HCT116 (cell line): ENCODE measurements around the gene LRIF1. TPM values are rescaled to one million over a fixed set of nuclear protein-coding genes. Genes with fewer than 3 reads are reported as not detected.

Experiments used
- ATAC-seq: fragments of 200-7000 bp; cut with Tn5 transposase; 2 replicates; pipeline ENCODE4 v1.9.1; 2020; ENCODE audit warnings: mild to moderate bottlenecking, moderate library complexity
- BruUV-seq: library from RNA; stranded (reverse); fragments of 400-500 nt; replicated peaks from 2 replicates; lab custom pipeline; 2021; lab: Mats Ljungman, UMichigan
- CTCF ChIA-PET: fragments of 300-600 bp; sonication (Branson Sonifier 250); formaldehyde crosslinking; loops from one replicate; lab custom pipeline; 2021; ENCODE audit warnings: antibody characterized with exemption; lab: Charles Lee
- POLR2A ChIA-PET: fragments of 300-600, 350-600 bp; sonication (Branson Sonifier 250); formaldehyde crosslinking; loops from one replicate; lab custom pipeline; 2021; ENCODE audit warnings: antibody characterized with exemption; lab: Charles Lee
- RAD21 ChIA-PET, 2 experiments: fragments of 300-600 bp; sonication (Branson Sonifier 250); formaldehyde crosslinking; loops; one replicate each; lab custom pipeline; 2023; ENCODE audit warnings: low total read pairs in 2 of 2; ENCODE audit not compliant: uncharacterized antibody in 2 of 2, unreplicated experiment in 2 of 2, low non-redundant PET in 1 of 2; lab: Charles Lee
- DNase-seq: peaks from one replicate; pipeline ENCODE4 v3.0.0-alpha.2; 2010; ENCODE audit warnings: low read depth, low spot score
- H2AFZ ChIP-seq: fragments of 200-600 bp; shearing (Covaris generic), sonication (generic); 2 replicates; pipeline ENCODE4 v1.6.1; 2017; ENCODE audit warnings: low read depth, mixed run types, mixed read lengths, antibody characterized with exemption, low read length; ENCODE audit not compliant: poor library complexity, severe bottlenecking
- H3K27ac ChIP-seq: 2 replicates; pipeline ENCODE4 v1.5.1; 2012; ENCODE audit warnings: low read depth, low read length
- H3K27me3 ChIP-seq: fragments of 200-600 bp; sonication (generic); 2 replicates; pipeline ENCODE4 v1.6.1; 2016; ENCODE audit warnings: mixed run types, low read length, mixed read lengths; ENCODE audit not compliant: insufficient read depth
- H3K36me3 ChIP-seq, 2 experiments: fragments of 200-500 bp in 1 of 2; fragments of 200-600 bp in 1 of 2; sonication (Bioruptor generic) in 1 of 2; sonication (generic) in 1 of 2; 2 replicates each; pipeline versions ENCODE4 v1.5.1 to v1.6.1; 2014 to 2016; ENCODE audit warnings: low read length in 2 of 2, inconsistent platforms in 1 of 2, mixed read lengths in 1 of 2, mixed run types in 1 of 2; ENCODE audit not compliant: insufficient read depth in 2 of 2, control insufficient read depth in 1 of 2
- H3K4me1 ChIP-seq, 2 experiments: fragments of 200-600 bp in 1 of 2; sonication (generic) in 1 of 2; 2 replicates each; pipeline versions ENCODE4 v1.5.1 to v1.6.1; 2012 to 2017; ENCODE audit warnings: low read length in 2 of 2, inconsistent platforms in 1 of 2, mild to moderate bottlenecking in 1 of 2, mixed read lengths in 1 of 2, mixed run types in 1 of 2, moderate library complexity in 1 of 2; ENCODE audit not compliant: insufficient read depth in 2 of 2, control insufficient read depth in 1 of 2
- H3K4me2 ChIP-seq: fragments of 200-600 bp; sonication (generic); 2 replicates; pipeline ENCODE4 v1.6.1; 2017; ENCODE audit warnings: mixed run types, low read length, mixed read lengths
- H3K4me3 ChIP-seq, 2 experiments: fragments of 200-600 bp in 1 of 2; sonication (generic) in 1 of 2; replicated peaks in 1 of 2; 2 replicates each; pipeline ENCODE4 v1.5.1; 2011 to 2016; ENCODE audit warnings: low read length in 2 of 2, control low read depth in 1 of 2, low read depth in 1 of 2, mild to moderate bottlenecking in 1 of 2, mixed read lengths in 1 of 2, mixed run types in 1 of 2
- H3K79me2 ChIP-seq: fragments of 200-600 bp; sonication (generic); 2 replicates; pipeline ENCODE4 v1.6.1; 2017; ENCODE audit warnings: mild to moderate bottlenecking, mixed run types, low read length, moderate library complexity, mixed read lengths; ENCODE audit not compliant: insufficient read depth
- H3K9ac ChIP-seq: fragments of 200-600 bp; sonication (generic); 2 replicates; pipeline ENCODE4 v1.6.1; 2016; ENCODE audit warnings: low read length, mixed read lengths
- H3K9me2 ChIP-seq: fragments of 200-600 bp; sonication (generic), shearing (Covaris generic); 2 replicates; pipeline ENCODE4 v1.6.1; 2017; ENCODE audit warnings: mixed run types, mild to moderate bottlenecking, moderate library complexity; ENCODE audit not compliant: insufficient read depth
- H3K9me3 ChIP-seq, 2 experiments: fragments of 200-500 bp in 1 of 2; fragments of 200-600 bp in 1 of 2; sonication (Bioruptor generic) in 1 of 2; sonication (generic) in 1 of 2; 2 replicates each; pipeline ENCODE4 v1.6.1; 2014 to 2017; ENCODE audit warnings: low read length in 2 of 2, mixed read lengths in 2 of 2, inconsistent platforms in 1 of 2, low read depth in 1 of 2, mild to moderate bottlenecking in 1 of 2, mixed run types in 1 of 2, moderate library complexity in 1 of 2; ENCODE audit not compliant: control insufficient read depth in 1 of 2, insufficient read depth in 1 of 2
- H4K20me1 ChIP-seq: fragments of 200-600 bp; sonication (generic), shearing (Covaris generic); 2 replicates; pipeline ENCODE4 v1.6.1; 2017; ENCODE audit warnings: mixed run types, mild to moderate bottlenecking, moderate library complexity; ENCODE audit not compliant: insufficient read depth
- CBX3 ChIP-seq: IDR thresholded peaks from 2 replicates; pipeline ENCODE4 v1.6.1; 2012; ENCODE audit warnings: low read depth
- CEBPB ChIP-seq: IDR thresholded peaks from 2 replicates; pipeline ENCODE4 v1.6.1; 2012; ENCODE audit warnings: low read depth
- EGR1 ChIP-seq: IDR thresholded peaks from 2 replicates; pipeline ENCODE4 v1.6.1; 2012; ENCODE audit warnings: low read depth
- POLR2A ChIP-seq: IDR thresholded peaks from 2 replicates; pipeline ENCODE4 v1.7.0; 2011; ENCODE audit warnings: borderline replicate concordance; ENCODE audit not compliant: insufficient read depth, insufficient read length; ENCODE audit errors: extremely low read depth
- POLR2AphosphoS5 ChIP-seq: IDR thresholded peaks from 2 replicates; pipeline ENCODE4 v1.6.1; 2011; ENCODE audit warnings: mild to moderate bottlenecking, low read depth, low read length, moderate library complexity
- RAD21 ChIP-seq: IDR thresholded peaks from 2 replicates; pipeline ENCODE4 v1.6.1; 2012; ENCODE audit warnings: low read depth, mild to moderate bottlenecking
- REST ChIP-seq: IDR thresholded peaks from 2 replicates; pipeline ENCODE4 v1.6.1; 2012; ENCODE audit warnings: low read depth
- SP1 ChIP-seq: IDR thresholded peaks from 2 replicates; pipeline ENCODE4 v1.6.1; 2012; ENCODE audit warnings: low read depth
- TCF7L2 ChIP-seq: IDR thresholded peaks from 2 replicates; pipeline ENCODE4 v1.7.0; 2011; ENCODE audit warnings: borderline replicate concordance, inconsistent platforms; ENCODE audit not compliant: insufficient read depth, insufficient read length; ENCODE audit errors: extremely low read depth
- intact Hi-C: fragments of 100-400 bp; cut with micrococcal nuclease; formaldehyde crosslinking; loops from 2 replicates; pipeline ENCODE4 v1.10.0; 2022
- total RNA-seq: library from RNA; stranded (reverse); gene quantifications from one replicate; pipeline ENCODE4 v1.2.1, GENCODE V29; 2021; ENCODE audit not compliant: unreplicated experiment
- TF ChIP-seq, protein P1 (sequence below): IDR thresholded peaks from 2 replicates; pipeline ENCODE4 v1.6.1; 2012

Gene LRIF1
- total RNA-seq, 1 experiment from 2014 or later: 21.8 TPM

DNA sequence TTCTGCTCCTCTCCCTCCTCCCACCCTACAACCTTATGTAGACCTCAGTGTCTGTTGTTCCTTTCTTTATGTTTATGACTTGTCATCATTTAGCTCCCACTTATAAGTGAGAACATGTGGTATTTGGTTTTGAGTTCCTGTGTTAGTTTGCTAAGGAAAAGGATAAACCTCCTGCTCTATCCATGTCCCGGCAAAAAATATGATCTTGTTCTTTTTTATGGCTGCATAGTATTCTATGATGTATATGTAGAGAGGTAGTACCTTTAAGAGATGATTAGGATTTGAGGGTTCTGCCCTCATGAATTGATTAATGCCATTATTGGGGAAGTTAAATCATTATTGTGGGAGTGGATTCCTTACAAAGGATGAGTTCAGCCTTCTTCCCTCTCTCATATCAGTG lies 41.8 kb downstream of the LRIF1 start:
- Histone ChIP-seq H3K4me3 (no peak overlapping the region), H3K79me2 (no peaks in the 10 kb centered on the region), H4K20me1 (no peaks in the 10 kb centered on the region), H3K4me2 (no peak overlapping the region), H3K4me1 (peaks cover 0 to 7% of the 10 kb centered on the region in 2 experiments; a peak in 2 of 4 replicates), H3K27me3 (no peaks in the 10 kb centered on the region), H3K9me3 (no peaks in the 10 kb centered on the region), H3K9ac (no peak overlapping the region), H3K36me3 (no peaks in the 10 kb centered on the region), H3K9me2 (no peaks in the 10 kb centered on the region), H3K27ac (no peak overlapping the region), H2AFZ (no peak overlapping the region)
- TF ChIP-seq POLR2A (no peak), CBX3 (no peak), EGR1 (no peak)
- ChIA-PET POLR2A (no interaction called here), RAD21 (no interaction called here), CTCF (no interaction called here)
- ATAC-seq: no peak
- intact Hi-C loops: no loop called here
- no peak for DNase-seq
- no TSS peak for BruUV-seq

DNA sequence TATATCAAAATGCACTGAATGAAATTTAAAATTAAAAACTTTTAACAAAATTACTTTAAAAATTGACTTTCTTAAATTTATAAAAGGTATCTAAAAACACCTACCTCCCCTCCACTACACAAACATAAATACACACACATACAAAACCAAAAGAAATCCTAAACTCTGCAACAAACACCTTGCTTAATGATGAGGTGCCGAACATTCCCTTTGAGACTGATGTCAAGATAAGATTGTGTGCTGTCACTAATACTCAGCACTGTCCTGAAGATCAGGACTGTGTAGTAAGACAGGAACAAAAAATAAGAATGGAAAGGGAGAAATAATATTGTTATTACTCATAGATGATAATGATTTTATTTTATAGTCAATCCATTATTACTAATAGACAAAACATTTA lies 45.7 kb downstream of the LRIF1 start:
- RAD21 ChIA-PET: no interaction called here
- intact Hi-C loops: no loop called here
- H3K27me3 ChIP-seq: no peaks in the 10 kb centered on the region
- no TSS peak for BruUV-seq
- ATAC-seq (no peak), DNase-seq (no peak)
- no peak overlapping the region for H3K27ac ChIP-seq
- no peaks in the 10 kb centered on the region for H3K9me3 ChIP-seq
- H3K9me2 ChIP-seq: no peaks in the 10 kb centered on the region
- H3K79me2 ChIP-seq: no peaks in the 10 kb centered on the region
- TF ChIP-seq CEBPB: no peak
- TF ChIP-seq RAD21: no peak
- TF ChIP-seq, protein P1, sequence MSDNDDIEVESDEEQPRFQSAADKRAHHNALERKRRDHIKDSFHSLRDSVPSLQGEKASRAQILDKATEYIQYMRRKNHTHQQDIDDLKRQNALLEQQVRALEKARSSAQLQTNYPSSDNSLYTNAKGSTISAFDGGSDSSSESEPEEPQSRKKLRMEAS: no peak
- TF ChIP-seq SP1: no peak
- no peak for TF ChIP-seq REST
- TF ChIP-seq POLR2AphosphoS5: no peak
- no peak for TF ChIP-seq TCF7L2
- H3K9ac ChIP-seq: no peak overlapping the region
- no peak overlapping the region for H2AFZ ChIP-seq
- no peaks in the 10 kb centered on the region for H3K36me3 ChIP-seq
- CTCF ChIA-PET: no interaction called here
- H3K4me1 ChIP-seq: peaks cover 3 to 12% of the 10 kb centered on the region in 2 experiments
- POLR2A ChIA-PET: no interaction called here
- no peak overlapping the region for H3K4me2 ChIP-seq
- H3K4me3 ChIP-seq: no peak overlapping the region
- H4K20me1 ChIP-seq: no peaks in the 10 kb centered on the region
